Pancreas (tissue), 10 donors: ENCODE data around the gene KRT6A. TPM values are rescaled to one million over a fixed set of nuclear protein-coding genes. Genes with fewer than 3 reads are reported as not detected.
A peak's percentile ranks its signal among the peaks of the same experiment; 100 is the strongest.

ENCODE experiments used
- ATAC-seq, 4 donors: fragments of 200-7000 bp; cut with Tn5 transposase; one replicate each; pipeline versions ENCODE4 v1.8.0 to v1.9.1; 2020; ENCODE audit warnings: mild to moderate bottlenecking in 4 of 4, moderate library complexity in 4 of 4
- DNase-seq, 6 donors: peaks; one replicate each; pipeline ENCODE4 v3.0.0-alpha.2; 2020
- FAIRE-seq: peaks from 2 replicates; lab custom pipeline; 2012; peaks lifted over from hg19 to GRCh38; lab: Jason Lieb, UNC
- H3K27ac ChIP-seq, 4 donors: fragments of 200-600 bp; sonication (generic); 1 replicate in 3 of 4; 2 replicates in 1 of 4; pipeline versions ENCODE4 v1.5.0 to v1.8.0; 2020
- H3K27me3 ChIP-seq, 4 donors: fragments of 200-600 bp; one replicate each; pipeline ENCODE4 v1.8.0; 2021
- H3K36me3 ChIP-seq, 3 donors: fragments of 200-600 bp; sonication (generic) in 1 of 3; one replicate each; pipeline versions ENCODE4 v1.5.0 to v1.8.0; 2020 to 2021
- H3K4me1 ChIP-seq, 3 donors: fragments of 200-600 bp; one replicate each; pipeline ENCODE4 v1.8.0; 2021
- H3K4me3 ChIP-seq, 4 donors: fragments of 200-600 bp; sonication (generic) in 2 of 4; one replicate each; pipeline versions ENCODE4 v1.5.0 to v1.8.0; 2020 to 2021
- H3K9me3 ChIP-seq, 4 donors: fragments of 200-600 bp; one replicate each; pipeline ENCODE4 v1.8.0; 2021
- CTCF ChIP-seq, 4 donors: fragments of 200-600 bp; sonication (generic) in 3 of 4; IDR thresholded peaks; one replicate each; pipeline versions ENCODE4 v1.5.0 to v1.8.0; 2021; ENCODE audit warnings: antibody characterized with exemption in 4 of 4
- WGBS, 2 donors: extraction: QIAGEN DNeasy Blood & Tissue Kit; methylation state at CpG; one replicate each; pipeline ENCODE4 v1.1.7; 2013; 5-methylcytosine and 5-hydroxymethylcytosine counted together
- intact Hi-C, 3 donors: fragments of 100-400 bp; cut with DNase I; formaldehyde crosslinking; loops; one replicate each; pipeline versions ENCODE4 v1.11.1 to v1.14.2; 2022
- polyA plus RNA-seq, 2 donors: library from polyadenylated mRNA; stranded (reverse); fragments of 200-250 nt; gene quantifications; one replicate each; pipeline ENCODE4 v1.2.3, GENCODE V29; 2013
- total RNA-seq, 6 donors: library from RNA; stranded (reverse); fragmentation: NEBNext Ultra II Directional in 4 of 6; extraction: Animal tissue kit (Norgen Biotek cat#: 25700) in 4 of 6; gene quantifications; one replicate each; pipeline versions ENCODE4 v1.2.1 to v1.2.4, GENCODE V29; 2021 to 2023
- donor health status: healthy with polysubstance abuse.
- donor health status: DM: no; HTN: no; CAD: no; lungs with moderate emphysema.
- donor health status: DM: no; HTN: no; CAD: no.
- donor health status: control.
- donor health status: control.
- donor health status: Bipolar disorder and iron deficiency.
- donor health status: DM: yes; HTN: yes; CAD: no.
- donor health status: DM: no; HTN: no; CAD: no.
- donor health status: DM: no; HTN: no; CAD: no.
- donor health status: DM: yes; HTN: yes; CAD: no.

Gene KRT6A
- total and polyA plus RNA-seq, 8 donors = 0.15 to 2.2 (median 0.82) TPM; not detected in 5

- FAIRE-seq = no peak
- H3K9me3 ChIP-seq = no peaks in the 10 kb centered on the region
- TF ChIP-seq CTCF (IDR thresholded peaks at IDR 0.05) = no peak
- H3K4me3 ChIP-seq = no peak overlapping the region
- intact Hi-C loops = no loop called here
- no peaks in the 10 kb centered on the region for H3K4me1 ChIP-seq
- DNase-seq = no peak
- no peak for ATAC-seq
- no peaks in the 10 kb centered on the region for H3K27me3 ChIP-seq
- H3K27ac ChIP-seq = no peak overlapping the region
- H3K36me3 ChIP-seq = no peaks in the 10 kb centered on the region
- WGBS, 2 donors = 80 to 87% methylated on average over 10 of the region's 10 CpGs
Measured at GRCh38 chr12:52533686-52534470, 40.8 kb upstream of the KRT6A start.

- H3K36me3 ChIP-seq = no peaks in the 10 kb centered on the region
- H3K9me3 ChIP-seq = no peaks in the 10 kb centered on the region
- intact Hi-C loops = no loop called here
- no peaks in the 10 kb centered on the region for H3K27me3 ChIP-seq
- H3K4me1 ChIP-seq = no peaks in the 10 kb centered on the region
- 60 to 70% methylated on average over 4 of the region's 4 CpGs for WGBS, 2 donors
- FAIRE-seq = no peak
- H3K27ac ChIP-seq = no peak overlapping the region
- DNase-seq = no peak
- no peak overlapping the region for H3K4me3 ChIP-seq
- TF ChIP-seq CTCF (IDR thresholded peaks at IDR 0.05) = no peak
- ATAC-seq = no peak
Measured at GRCh38 chr12:52532636-52533035, 39.6 kb upstream of the KRT6A start.

GRCh38 chr12:52531566-52532300 is 38.7 kb upstream of the KRT6A start:
- Histone ChIP-seq H3K9me3 (no peaks in the 10 kb centered on the region), H3K27me3 (no peaks in the 10 kb centered on the region), H3K4me3 (no peak overlapping the region), H3K4me1 (no peaks in the 10 kb centered on the region), H3K27ac (no peak overlapping the region), H3K36me3 (no peaks in the 10 kb centered on the region)
- peak in 2 of 4 donors; percentile 13 to 20 for ATAC-seq
- intact Hi-C loops = no loop called here
- no peak for DNase-seq
- WGBS, 2 donors = 63 to 77% methylated on average over 18 of the region's 18 CpGs
- FAIRE-seq = no peak
- TF ChIP-seq CTCF (IDR thresholded peaks at IDR 0.05) = no peak

- FAIRE-seq = no peak
- H3K4me1 ChIP-seq = no peaks in the 10 kb centered on the region
- no peaks in the 10 kb centered on the region for H3K36me3 ChIP-seq
- no peak overlapping the region for H3K27ac ChIP-seq
- no peak overlapping the region for H3K4me3 ChIP-seq
- intact Hi-C loops = no loop called here
- ATAC-seq = no peak
- 87 to 89% methylated on average over 2 of the region's 2 CpGs for WGBS, 2 donors
- no peak for TF ChIP-seq CTCF (IDR thresholded peaks at IDR 0.05)
- DNase-seq = no peak
- H3K27me3 ChIP-seq = no peaks in the 10 kb centered on the region
- H3K9me3 ChIP-seq = no peaks in the 10 kb centered on the region
Measured at GRCh38 chr12:52530905-52531304, 37.8 kb upstream of the KRT6A start.

- FAIRE-seq (no peak), DNase-seq (no peak), ATAC-seq (no peak)
- 65 to 67% methylated on average over 2 of the region's 2 CpGs for WGBS, 2 donors
- Histone ChIP-seq H3K36me3 (no peaks in the 10 kb centered on the region), H3K27ac (no peak overlapping the region), H3K27me3 (no peaks in the 10 kb centered on the region), H3K4me3 (no peak overlapping the region), H3K9me3 (no peaks in the 10 kb centered on the region), H3K4me1 (no peaks in the 10 kb centered on the region)
- TF ChIP-seq CTCF (IDR thresholded peaks at IDR 0.05) = no peak
- intact Hi-C loops = no loop called here
Measured at GRCh38 chr12:52530366-52530765, 37.3 kb upstream of the KRT6A start.
